ENCODE measurements around the gene GCFC2. TPM values are rescaled to one million over a fixed set of nuclear protein-coding genes. Genes with fewer than 3 reads are reported as not detected.

The GCFC2 gene
- total RNA-seq, 1 experiment from 2014 or later = 43.1 TPM

Small RNA genes within 50 kb of the gene (small RNA-seq; reads per million reads assigned to genes)
- 0 to 0.12 reads per million in 2 experiments for gene RF00012

Other genes starting within 250 kb of the GCFC2 start
- gene EVA1A, start 150.0 kb downstream of the GCFC2 start, total RNA-seq (2014; rRNA removed; shearing (Covaris generic)) = 7.4 and 9.7 TPM in 2 replicates
- 106 and 107 TPM in 2 replicates for gene MRPL19, start 64.1 kb downstream of the GCFC2 start, total RNA-seq (2014; rRNA removed; shearing (Covaris generic))